Fibroblast of skin of abdomen (primary cell): Measurements from ENCODE around the gene CENPA. TPM values are rescaled to one million over a fixed set of nuclear protein-coding genes. Genes with fewer than 3 reads are reported as not detected.
"Not testable (repeated sequence)": the region's sequence is repeated elsewhere in the genome, so short reads cannot be mapped to it uniquely, and the experiment has no call there.

ENCODE experiments used
- DNase-seq: peaks from one replicate; pipeline ENCODE4 v3.0.0-alpha.2; 2013
- polyA plus RNA-seq, 2 experiments: library from polyadenylated mRNA; unstranded; fragments of 120-200 nt; gene quantifications; one replicate each; pipeline ENCODE4 v1.2.1, GENCODE V29; 2013; ENCODE audit not compliant: insufficient read length in 2 of 2

The CENPA gene
- polyA plus RNA-seq (2013, experiment 1 of 2; ENCODE audit: insufficient read length) = 18.3 TPM
- 18.2 TPM for polyA plus RNA-seq (2013, experiment 2 of 2; ENCODE audit: insufficient read length)

DNA sequence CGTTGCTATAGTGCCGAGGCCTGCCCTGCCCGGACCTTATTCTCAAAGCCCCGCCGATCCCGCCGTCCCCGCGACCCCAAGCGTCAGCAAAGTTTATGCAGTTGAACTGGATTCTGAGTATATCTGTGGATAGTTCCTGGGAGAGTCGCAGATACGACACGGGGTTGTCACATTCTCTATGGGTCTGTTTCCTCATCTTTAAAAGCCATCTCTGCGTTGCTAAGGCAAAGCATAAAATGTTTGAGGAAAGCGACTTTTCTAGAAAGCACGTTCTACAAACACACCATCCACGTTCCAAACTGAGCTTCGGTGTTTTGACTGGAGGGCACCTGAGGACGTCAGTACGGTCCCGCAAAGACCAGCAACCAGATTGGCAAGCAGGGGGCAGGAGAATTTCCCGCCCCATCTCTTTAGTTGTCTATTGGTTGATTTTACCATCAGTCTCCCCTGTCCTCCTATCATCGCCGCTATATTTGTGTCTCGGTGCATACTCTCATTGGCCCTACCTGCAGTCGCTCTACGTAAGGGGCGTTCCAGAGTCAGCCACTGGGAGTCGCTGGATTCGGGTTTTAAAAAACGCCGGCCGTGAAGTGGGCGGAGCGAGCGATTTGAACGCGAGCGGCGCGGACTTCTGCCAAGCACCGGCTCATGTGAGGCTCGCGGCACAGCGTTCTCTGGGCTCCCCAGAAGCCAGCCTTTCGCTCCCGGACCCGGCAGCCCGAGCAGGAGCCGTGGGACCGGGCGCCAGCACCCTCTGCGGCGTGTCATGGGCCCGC, at the start of gene CENPA:
TSS of gene CENPA (plus strand) at position 626 of the 776 bp plus-strand sequence. CDS start at position 767, 141 bp downstream.
- peak; percentile 100 for DNase-seq

DNA sequence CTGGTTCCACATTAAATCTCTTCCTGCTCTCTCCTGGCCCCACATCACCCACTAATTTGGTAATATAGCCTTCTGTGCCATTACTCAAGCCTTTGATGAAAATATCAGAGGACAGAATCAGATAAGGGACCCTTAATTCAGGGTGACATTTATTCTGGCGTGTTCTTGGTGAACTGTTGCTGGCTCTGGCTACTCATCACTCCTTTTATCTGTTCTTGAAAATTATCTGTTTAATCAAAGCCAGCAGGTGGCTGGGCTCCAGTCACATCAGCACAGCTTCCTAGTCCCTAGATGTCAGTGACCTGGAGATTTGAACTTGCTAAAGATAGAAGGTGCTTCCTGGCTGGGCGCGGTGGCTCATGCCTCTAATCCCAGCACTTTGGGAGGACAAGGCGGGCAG, 48.6 kb upstream of the CENPA start:
- no peak for DNase-seq

DNA sequence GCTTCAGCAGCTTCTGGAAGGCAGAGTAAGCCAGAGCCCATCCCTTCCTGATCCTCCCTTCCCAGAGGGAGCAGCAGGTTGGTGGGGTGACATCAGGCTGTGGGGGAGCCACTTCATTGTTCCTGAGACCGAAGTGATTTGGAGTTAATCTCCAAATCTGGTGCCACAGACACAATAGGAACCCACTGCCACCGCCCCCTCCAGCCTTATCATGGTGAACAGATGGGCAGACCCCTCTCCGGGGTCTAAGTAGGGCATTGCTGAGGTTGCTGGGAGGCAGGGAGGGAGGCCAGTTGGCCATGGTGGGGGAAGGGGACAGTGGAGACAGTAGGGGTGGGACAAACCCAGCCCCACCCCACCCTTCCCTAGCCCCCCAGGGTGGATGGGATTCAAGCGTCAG, 47.4 kb upstream of the CENPA start:
- no peak for DNase-seq

DNA sequence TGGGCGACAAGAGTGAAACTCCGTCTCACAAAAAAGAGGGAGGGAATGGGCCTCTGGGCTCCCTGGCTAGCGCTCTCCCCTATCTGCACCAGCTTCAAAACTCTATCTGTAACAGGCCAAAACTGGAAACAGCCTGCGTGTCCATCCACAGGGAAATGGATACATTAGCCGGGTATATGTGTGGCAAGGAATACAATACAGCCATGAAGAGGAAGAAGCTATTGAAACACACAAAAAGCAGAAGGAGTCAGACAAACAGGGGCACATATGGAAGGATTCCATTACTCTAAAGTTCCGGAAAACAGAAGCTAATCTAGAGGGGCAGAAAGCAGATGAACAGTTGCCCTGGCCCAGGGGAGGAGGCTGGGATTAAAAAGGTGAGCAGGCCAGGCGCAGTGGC, 46.3 kb upstream of the CENPA start:
- no peak for DNase-seq

DNA sequence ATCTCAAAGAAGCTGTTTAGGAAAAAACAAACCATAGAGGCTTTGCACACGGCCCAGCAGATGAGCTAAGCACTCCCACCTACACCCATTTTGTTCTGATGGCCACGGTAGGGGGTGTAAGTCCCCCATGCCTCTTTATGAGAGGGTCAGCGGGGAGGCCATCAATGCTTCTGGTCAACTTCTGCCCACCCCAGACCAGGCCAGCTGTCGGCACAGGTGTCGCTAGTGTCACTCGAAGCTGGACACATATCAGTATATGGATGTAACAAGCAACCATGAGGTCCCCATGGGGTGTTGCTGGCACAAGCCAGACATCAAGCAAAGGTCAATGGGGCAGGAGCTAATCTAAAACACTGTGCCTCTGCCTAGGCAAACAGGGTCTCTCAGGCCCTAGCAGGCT, 45.5 kb upstream of the CENPA start:
- no peak for DNase-seq

DNA sequence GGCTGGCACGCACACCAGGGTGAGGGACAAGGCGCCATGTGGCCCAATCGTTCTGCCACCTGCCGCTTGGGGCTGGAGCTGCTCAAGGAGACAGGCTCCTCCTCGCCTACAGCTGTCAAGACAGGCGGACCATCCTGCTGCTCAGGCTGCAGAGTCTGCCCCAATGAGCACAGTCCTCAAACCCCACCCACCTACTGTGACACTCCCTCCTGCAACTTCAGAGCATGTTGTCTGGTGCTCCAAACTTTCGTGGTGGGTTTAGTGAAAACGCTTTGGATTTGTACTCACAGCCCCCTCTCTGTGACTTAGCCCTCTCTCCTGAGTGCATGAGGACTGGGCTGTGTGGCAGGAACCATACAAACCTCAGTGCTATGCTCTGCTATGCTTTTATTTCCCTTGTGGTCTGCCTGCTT, 45.0 kb upstream of the CENPA start:
- no peak for DNase-seq

DNA sequence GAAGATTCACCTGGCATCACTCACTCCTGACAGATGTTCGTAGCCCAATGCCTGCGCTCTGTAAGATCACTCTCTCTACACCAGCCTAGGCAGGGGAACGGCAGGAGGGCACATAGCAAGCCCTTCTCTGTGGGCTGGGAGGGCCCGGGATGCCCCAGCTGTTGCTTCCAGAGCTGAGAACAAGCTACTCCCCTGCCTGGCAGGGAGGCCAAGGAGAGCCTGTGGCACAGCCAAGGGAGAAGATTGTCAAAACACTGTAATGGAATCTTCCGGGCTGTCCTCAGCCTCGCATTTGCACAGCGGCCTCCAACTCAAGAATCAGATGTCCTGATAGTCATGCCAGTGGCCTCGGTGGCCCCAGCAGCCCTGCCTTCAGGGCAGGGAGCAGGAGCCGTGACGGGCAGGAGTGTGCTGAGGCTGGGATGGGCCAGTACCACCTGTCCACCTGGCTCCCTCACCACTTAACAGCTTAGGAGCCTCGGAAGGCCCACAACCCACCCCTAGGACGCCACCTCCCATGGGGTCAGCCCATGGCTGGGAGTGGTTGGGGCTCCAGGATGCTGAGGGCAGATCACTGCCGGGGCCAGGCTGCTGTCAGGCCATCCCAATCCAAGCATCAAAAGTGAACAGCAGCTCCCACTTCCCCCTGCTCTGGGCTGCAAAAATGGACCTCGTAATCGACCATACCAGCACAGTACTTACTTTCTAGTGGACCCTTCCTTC, 43.6 kb upstream of the CENPA start:
- DNase-seq = no peak

DNA sequence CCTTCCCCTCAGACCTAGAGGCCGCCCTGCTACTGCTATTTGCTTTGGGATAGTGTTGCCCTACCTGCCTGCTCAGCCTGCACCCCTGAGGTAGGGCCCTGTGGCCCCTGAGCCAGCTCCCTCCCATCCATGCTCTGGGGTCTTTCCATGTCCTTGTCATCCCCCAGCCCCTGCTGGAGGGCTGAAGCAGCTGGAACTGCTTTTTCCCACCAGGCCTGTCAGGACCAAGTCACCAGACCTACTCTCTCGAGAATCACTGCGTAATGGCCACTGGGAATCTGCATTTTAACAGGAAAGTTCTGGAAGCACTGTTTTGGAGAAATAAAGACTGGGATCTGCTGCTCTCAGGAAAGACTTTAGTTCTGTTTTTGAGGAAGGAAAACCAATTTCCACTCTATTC, 42.0 kb upstream of the CENPA start:
- DNase-seq = no peak

DNA sequence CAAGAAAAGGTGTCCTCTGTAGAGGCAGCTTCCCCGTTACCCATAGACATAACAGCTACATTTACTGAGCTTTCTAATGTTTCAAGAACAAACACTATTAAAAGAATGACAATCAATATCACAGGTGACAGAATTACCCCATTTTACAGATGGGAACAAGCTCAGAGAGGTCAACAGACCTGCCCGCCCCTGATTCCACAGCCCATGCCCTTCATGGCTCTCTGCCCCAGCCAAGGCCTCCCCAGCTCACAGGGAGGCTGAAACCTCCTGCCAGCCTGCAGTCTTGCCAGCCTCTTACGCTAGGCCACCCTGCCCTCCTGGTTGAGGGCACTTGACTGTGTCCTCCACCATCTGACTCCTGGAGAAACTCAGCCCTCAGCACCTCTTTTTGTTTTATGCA, 40.9 kb upstream of the CENPA start:
- DNase-seq = no peak

DNA sequence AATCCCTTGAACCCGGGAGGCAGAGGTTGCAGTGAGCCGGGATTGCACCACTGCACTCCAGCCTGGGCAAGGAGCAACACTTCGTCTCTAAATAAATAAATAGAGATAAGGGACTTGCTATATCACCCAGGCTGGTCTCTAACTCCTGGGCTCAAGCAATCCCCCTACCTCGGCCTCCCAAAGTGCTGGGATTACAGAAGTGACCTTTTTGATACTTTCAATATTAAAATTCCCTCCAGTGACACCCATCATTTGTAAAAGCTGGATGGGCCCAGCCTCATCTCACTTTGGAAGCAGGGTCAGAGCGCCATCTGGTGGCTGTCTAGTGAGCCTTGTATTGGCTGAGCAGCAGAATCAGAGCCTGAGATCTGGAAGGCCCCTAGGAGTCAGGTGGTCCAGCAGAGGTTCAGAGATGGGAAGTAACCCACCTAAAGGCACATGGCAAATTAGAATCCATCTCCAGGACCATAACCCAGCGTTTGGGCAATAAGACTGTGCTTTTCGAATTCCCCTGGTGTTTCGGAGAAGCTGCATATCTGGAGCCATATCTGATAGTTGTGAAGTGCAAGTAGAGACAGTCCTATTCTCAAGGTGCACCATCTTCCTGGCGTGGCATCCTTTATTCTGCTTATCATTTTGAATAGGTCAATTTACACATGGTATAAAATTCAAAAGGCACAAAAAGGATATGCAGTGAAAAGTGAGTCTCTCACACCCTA, 40.1 kb upstream of the CENPA start:
- DNase-seq = peak; percentile 72

DNA sequence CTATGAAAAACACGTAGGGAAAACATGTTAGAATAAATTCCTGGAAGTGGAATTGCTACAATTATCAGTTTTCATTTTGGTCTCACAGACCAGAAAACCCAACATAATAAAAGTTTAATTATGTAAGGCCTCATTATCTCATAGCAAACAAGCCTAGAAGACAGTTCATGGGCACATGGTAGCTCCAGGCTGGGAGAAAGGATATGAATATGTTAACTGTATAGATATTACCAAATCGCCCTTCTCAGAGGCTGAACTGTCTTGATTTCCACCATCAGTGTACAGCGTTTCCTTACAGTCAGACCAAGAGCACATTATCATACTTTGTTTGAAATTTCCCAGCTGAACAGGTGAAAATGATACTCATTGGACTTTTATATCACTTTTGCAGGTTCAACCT, 38.9 kb upstream of the CENPA start:
- no peak for DNase-seq

DNA sequence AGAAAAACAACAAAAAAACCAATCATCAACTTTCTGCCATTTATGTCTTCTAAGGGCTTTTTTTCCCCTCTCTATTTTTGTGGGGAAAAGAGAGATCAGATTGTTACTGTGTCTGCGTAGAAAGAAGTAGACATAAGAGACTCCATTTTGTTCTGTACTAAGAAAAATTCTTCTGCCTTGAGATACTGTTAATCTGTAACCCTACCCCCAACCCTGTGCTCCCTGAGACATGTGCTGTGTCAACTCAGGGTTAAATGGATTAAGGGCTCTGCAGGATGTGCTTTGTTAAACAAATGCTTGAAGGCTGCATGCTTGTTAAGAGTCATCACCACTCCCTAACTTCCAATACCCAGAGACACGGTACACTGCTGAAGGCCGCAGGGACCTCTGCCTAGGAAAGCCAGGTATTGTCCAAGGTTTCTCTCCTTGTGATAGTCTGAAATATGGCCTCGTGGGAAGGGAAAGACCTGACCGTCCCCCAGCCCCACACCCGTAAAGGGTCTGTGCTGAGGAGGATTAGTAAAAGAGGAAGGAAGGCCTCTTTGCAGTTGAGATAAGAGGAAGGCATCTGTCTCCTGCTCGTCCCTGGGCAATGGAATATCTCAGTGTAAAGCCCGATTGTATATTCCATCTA, 36.0 kb upstream of the CENPA start:
- peak; percentile 50 for DNase-seq

DNA sequence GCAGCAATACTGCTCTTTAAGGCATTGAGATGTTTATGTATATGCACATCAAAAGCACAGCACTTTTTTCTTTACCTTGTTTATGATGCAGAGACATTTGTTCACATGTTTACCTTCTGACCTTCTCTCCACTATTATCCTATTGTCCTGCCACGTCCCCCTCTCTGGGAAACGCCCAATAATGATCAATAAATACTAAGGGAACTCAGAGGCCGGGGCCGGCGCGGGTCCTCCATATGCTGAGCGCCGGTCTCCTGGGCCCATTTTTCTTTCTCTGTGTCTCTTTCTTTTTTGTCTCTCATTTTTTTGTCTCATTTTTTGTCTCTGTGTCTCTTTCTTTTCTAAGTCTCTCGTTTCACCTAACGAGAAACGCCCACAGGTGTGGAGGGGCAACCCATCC, 35.4 kb upstream of the CENPA start:
- DNase-seq = not testable (repeated sequence)

DNA sequence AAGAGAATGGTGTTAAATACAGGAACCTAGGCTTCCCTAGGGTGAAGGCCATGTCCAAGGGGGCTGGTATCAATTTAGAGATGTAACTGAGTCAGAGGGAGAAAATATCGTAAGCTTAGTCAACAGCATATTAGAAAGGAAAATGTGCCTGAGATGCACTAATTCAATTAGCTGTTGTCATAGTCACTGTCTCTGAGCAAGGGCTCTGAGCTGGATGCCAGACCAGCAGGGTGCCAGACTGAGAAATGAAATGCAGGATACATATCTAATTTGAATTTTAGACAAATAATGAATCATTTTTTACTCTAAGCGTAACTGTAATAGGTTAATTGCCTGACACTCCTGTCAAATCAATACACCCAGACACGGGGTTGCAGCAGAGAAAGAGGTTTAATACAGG, 33.2 kb upstream of the CENPA start:
- peak; percentile 26 for DNase-seq

DNA sequence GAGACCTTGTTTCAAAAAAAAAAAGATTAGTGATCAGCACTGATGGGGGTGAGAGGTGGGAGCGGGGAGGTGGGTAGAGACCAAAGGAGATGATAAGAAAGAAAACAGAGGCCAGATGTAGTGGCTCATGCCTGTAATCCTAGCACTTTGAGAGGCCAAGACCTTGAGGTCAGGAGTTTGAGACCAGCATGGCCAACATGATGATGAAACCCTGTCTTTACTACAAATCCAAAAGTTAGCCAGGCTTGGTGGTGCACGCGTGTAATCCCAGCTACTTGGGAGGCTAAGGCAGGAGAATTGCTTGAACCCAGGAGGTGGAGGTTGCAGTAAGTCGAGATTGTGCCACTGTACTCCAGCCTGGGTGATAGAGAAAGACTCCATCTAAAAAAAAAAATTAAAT, 31.3 kb upstream of the CENPA start:
- no peak for DNase-seq

DNA sequence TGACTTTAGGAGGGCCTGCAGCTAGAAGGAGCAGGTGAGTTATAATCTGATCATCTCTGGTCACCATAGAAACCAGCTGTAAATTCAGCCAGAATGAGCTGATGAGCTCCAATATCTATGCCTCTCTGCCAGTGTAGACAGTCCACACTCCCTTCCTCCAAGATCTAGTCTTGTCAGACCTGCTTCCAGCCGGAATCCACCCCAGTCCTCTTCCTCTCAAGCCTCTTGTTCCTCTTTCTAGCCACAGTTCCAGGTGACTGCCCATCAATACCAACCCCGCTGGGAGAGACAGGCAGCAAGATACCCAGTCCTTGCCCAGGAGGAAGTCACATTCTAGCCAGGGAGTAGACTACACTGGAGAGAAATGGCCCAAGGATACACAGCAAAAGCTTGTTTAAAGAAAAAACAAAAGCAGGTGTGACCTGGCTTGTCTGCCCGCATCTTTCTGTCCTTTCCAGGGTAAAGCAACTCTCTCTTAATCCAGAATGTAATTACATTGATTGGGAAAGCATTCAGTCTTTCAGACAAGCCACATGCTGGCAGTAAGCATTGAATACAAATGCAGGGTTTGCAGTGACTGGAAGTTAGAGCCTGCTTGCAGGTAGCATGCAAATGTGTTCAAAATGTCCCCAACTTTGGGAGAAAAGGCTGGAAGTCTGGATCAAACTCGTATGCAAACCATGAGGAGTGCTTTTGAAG, 30.7 kb upstream of the CENPA start:
- no peak for DNase-seq

DNA sequence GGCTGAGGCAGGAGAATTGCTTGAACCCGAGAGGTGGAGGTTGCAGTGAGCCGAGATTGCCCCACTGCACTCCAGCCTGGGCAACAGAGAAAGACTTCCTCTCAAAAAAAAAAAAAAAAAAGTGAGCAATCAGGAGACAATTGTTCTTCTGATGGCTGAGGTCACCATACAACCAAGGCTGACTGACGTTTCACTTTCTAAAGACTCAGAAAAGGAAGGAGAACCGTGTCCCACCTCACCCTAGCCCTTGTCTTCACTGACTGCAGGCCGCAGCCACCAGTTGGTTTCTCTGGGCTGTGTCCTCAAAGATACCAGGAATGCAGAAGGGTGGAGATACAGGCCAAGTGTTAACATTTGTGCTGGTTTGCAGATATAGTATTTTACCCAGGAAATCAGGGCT, 29.5 kb upstream of the CENPA start:
- no peak for DNase-seq

DNA sequence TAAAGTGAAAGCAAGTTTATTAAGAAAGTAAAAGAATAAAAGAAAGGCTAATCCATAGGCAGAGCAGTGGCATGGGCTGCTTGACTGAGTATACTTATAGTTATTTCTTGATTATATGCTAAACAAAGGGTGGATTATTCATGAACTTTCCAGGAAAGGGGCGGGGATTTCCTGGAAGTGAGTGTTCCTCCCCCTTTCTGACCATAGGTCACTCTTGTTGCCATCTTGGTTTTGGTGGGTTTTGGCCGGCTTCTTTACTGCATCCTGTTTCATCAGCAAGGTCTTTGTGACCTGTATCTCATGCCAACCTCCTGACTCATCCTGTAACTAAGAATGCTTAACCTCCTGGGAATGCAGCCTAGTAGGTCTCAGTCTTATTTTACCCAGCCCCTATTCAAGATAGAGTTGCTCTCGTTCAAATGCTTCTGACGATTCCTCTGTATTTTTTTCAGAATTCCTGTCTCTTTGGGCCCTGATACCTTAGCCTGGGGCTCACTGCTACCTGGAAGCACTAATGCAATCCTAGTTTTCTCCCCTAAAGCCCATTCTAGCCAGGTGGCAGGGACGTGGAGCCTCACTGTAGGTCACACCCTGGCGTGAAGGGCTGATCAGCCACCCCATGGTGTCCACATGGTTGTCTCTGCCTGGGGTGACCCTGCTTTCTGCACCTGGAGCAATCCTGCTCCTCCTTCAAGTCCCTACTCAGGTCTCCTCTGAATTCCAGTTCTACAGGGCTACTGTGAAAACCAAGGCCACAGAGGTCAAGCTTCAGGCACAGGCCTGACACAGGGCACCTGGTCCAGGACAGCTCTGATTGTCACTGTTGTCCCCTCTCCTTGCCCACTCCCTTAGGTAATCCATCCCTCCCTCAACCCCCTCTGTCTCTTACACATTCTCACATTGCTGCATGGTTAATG, 27.7 kb upstream of the CENPA start:
- peak; percentile 99 for DNase-seq

DNA sequence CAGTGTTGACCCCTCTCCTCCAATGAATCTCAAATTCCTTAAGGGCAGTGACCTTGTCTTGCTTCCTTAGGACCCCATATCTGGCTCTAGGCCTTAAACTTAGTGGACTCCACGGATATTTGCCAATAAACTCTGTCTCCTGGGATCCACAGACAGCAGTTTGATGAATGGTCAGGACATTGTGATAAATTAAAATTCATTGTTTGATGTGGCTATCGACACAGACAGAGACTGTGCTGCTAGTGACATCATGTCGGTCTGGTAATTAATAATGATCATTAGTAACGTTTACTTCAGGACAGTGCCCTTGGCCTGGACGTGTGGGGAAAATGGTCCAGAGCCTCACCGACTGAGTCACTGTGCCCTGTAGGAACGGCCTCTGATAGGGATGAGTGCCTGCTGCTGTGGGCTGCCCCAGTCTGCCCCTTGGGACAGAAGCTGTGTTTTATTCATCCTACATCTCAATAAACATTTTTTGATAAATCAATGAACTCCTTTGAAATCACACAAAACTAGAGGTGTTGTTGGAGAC, 27.0 kb upstream of the CENPA start:
- peak; percentile 34 for DNase-seq

DNA sequence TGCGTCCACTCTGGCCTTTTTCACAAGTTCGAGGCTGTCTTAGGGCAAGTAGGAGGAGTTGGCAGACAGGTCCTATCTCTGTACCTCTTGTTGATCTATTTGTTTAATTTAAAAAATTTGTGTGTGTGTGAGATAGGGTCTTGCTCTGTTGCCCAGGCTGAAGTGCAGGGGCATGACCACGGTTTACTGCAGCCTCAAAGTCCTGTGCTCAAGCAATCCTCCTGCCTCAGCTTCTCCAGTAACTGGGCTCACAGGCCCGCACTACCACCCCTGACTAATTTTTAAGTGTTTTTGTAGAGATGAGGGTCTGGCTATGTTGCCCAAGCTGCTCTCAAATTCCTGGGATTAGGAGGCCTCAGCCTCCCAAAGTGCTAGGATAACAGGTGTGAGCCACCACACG, 26.0 kb upstream of the CENPA start:
- no peak for DNase-seq

DNA sequence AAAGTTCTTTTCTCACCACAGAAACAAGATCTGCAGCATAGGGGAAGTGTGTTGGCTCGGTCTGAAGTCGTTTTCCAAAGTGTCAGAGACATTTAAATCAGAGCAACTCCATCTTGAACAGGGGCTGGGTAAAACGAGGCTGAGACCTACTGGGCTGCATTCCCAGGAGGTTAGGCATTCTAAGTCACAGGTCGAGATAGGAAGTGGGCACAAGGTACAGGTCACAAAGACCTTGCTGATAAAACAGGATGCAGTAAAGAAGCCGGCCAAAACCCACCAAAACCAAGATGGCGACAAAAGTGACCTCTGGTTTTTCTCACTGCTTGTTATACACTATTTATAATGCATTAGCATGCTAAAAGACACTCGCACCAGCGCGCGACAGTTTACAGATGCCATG, 24.9 kb upstream of the CENPA start:
- not testable (repeated sequence) for DNase-seq
